GM10847 (cell line): ENCODE results near the gene ZNF579.

ENCODE experiments used
- POLR2A ChIP-seq: IDR thresholded peaks from 2 replicates; pipeline ENCODE4 v1.6.1; 2011; ENCODE audit not compliant: insufficient read length; ENCODE audit errors: extremely low read depth

The ZNF579 gene

GRCh38 chr19:55580628-55581144, at the start of gene ZNF579:
Gene ZNF579 (minus strand): TSS chr19:55580848. CDS start chr19:55579639, 1,209 bp downstream.
- TF ChIP-seq POLR2A: peak; percentile 37

- no peak for TF ChIP-seq POLR2A
Observed at GRCh38 chr19:55626350-55626749, 45.7 kb upstream of the ZNF579 start.

GRCh38 chr19:55625004-55625326, 44.3 kb upstream of the ZNF579 start:
- no peak for TF ChIP-seq POLR2A

- peak; percentile 78 for TF ChIP-seq POLR2A
Observed at GRCh38 chr19:55624109-55625003, 43.7 kb upstream of the ZNF579 start, which contains the start of gene ZNF784. Gene ZNF784 (minus strand): TSS chr19:55624566. CDS start chr19:55624561, 5 bp downstream.

- TF ChIP-seq POLR2A: no peak
Observed at GRCh38 chr19:55623561-55623960, 42.9 kb upstream of the ZNF579 start.

GRCh38 chr19:55623130-55623529, 42.5 kb upstream of the ZNF579 start:
- TF ChIP-seq POLR2A: no peak

- no peak for TF ChIP-seq POLR2A
Observed at GRCh38 chr19:55622242-55622969, 41.8 kb upstream of the ZNF579 start.

GRCh38 chr19:55621673-55622231, 41.1 kb upstream of the ZNF579 start:
- no peak for TF ChIP-seq POLR2A

GRCh38 chr19:55621205-55621672, 40.6 kb upstream of the ZNF579 start:
- no peak for TF ChIP-seq POLR2A

GRCh38 chr19:55620410-55621204, 40.0 kb upstream of the ZNF579 start:
- TF ChIP-seq POLR2A: no peak

GRCh38 chr19:55619286-55619685, 38.6 kb upstream of the ZNF579 start:
- no peak for TF ChIP-seq POLR2A

GRCh38 chr19:55618426-55618825, 37.8 kb upstream of the ZNF579 start:
- no peak for TF ChIP-seq POLR2A

GRCh38 chr19:55617426-55617825, 36.8 kb upstream of the ZNF579 start:
- no peak for TF ChIP-seq POLR2A

GRCh38 chr19:55616395-55616875, 35.8 kb upstream of the ZNF579 start:
- TF ChIP-seq POLR2A: no peak
